ENCODE measurements around the gene DESI1. TPM values are rescaled to one million over a fixed set of nuclear protein-coding genes. Genes with fewer than 3 reads are reported as not detected.

DESI1 gene
- total and polyA plus RNA-seq, 8 donors: 21.8 to 42.9 (median 27.1) TPM

- H3K4me3 ChIP-seq: no peak overlapping the region
- intact Hi-C loops (cut with DNase I): no loop called here
- DNase-seq (no peak), ATAC-seq (no peak)
- H3K36me3 ChIP-seq: peaks cover 0 to 60% of the 10 kb centered on the region in 2 donors
- H3K27me3 ChIP-seq: no peaks in the 10 kb centered on the region
- TF ChIP-seq, protein P1, sequence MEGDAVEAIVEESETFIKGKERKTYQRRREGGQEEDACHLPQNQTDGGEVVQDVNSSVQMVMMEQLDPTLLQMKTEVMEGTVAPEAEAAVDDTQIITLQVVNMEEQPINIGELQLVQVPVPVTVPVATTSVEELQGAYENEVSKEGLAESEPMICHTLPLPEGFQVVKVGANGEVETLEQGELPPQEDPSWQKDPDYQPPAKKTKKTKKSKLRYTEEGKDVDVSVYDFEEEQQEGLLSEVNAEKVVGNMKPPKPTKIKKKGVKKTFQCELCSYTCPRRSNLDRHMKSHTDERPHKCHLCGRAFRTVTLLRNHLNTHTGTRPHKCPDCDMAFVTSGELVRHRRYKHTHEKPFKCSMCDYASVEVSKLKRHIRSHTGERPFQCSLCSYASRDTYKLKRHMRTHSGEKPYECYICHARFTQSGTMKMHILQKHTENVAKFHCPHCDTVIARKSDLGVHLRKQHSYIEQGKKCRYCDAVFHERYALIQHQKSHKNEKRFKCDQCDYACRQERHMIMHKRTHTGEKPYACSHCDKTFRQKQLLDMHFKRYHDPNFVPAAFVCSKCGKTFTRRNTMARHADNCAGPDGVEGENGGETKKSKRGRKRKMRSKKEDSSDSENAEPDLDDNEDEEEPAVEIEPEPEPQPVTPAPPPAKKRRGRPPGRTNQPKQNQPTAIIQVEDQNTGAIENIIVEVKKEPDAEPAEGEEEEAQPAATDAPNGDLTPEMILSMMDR (IDR thresholded peaks at IDR 0.05): no peak
- no peak overlapping the region for H3K27ac ChIP-seq
- H3K4me1 ChIP-seq: no peaks in the 10 kb centered on the region
- H3K9me3 ChIP-seq: no peaks in the 10 kb centered on the region
These were observed 12.5 kb downstream of the DESI1 start for GRCh38 chr22:41608386-41608785.

GRCh38 chr22:41603873-41604332, 16.9 kb downstream of the DESI1 start:
- Histone ChIP-seq H3K36me3 (peaks cover 0 to 86% of the 10 kb centered on the region in 2 donors), H3K4me1 (no peaks in the 10 kb centered on the region), H3K9me3 (no peaks in the 10 kb centered on the region), H3K4me3 (no peak overlapping the region), H3K27me3 (no peaks in the 10 kb centered on the region), H3K27ac (no peak overlapping the region)
- intact Hi-C loops (cut with DNase I): no loop called here
- ATAC-seq: no peak
- TF ChIP-seq, protein P1 (IDR thresholded peaks at IDR 0.05): no peak
- no peak for DNase-seq

- DNase-seq (peak in 1 of 4 donors; percentile 53), ATAC-seq (no peak)
- Histone ChIP-seq H3K27ac (no peak overlapping the region), H3K27me3 (no peaks in the 10 kb centered on the region), H3K9me3 (no peaks in the 10 kb centered on the region), H3K4me1 (no peaks in the 10 kb centered on the region), H3K4me3 (no peak overlapping the region), H3K36me3 (peaks cover 0 to 62% of the 10 kb centered on the region in 2 donors)
- TF ChIP-seq, protein P1 (IDR thresholded peaks at IDR 0.05): no peak
- intact Hi-C loops (cut with DNase I): no loop called here
These were observed 19.9 kb downstream of the DESI1 start for GRCh38 chr22:41600976-41601375.

DNA sequence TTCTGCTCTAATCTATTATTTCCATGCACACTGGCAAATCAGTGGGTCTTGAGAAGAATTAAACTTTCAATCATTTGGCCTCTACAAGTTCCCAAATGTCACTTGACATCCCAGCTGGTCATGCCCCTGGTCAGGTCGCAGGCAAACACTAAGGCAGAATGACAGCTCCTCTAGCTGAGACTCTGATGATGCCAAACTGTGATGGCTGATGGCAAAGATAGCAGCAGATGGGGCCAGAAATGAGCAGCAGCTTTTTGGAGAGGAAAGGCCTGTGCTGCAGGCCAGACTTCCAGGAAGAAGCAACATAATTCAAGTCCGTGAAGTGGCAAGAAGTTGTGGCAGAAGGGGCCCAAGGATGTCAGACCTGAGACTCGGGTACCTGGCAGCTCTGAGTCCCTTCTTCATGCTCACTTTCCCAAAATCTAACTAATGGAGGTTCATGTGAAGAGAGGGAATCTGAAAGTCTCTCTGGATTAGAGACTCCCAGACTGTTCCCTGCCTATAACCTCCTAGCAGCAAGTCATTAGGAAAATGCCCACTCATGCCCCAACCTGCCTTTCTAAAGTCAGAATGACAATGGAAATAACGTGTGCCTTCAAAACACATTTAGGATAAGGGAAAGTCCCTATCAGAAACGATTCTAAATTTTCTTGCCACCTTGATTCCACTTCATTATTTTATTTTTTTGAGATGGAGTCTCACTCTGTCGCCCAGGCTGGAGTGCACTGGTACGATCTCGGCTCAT, 21.8 kb downstream of the DESI1 start:
- Histone ChIP-seq H3K9me3 (no peaks in the 10 kb centered on the region), H3K4me3 (no peak overlapping the region), H3K36me3 (peaks cover 0 to 43% of the 10 kb centered on the region in 2 donors), H3K27me3 (no peaks in the 10 kb centered on the region), H3K4me1 (no peaks in the 10 kb centered on the region), H3K27ac (no peak overlapping the region)
- TF ChIP-seq, protein P1 (IDR thresholded peaks at IDR 0.05): no peak
- intact Hi-C loops (cut with DNase I): no loop called here
- DNase-seq (no peak), ATAC-seq (no peak)

- Histone ChIP-seq H3K4me1 (no peaks in the 10 kb centered on the region), H3K9me3 (no peaks in the 10 kb centered on the region), H3K27ac (no peak overlapping the region), H3K36me3 (peaks cover 0 to 34% of the 10 kb centered on the region in 2 donors), H3K27me3 (no peaks in the 10 kb centered on the region), H3K4me3 (no peak overlapping the region)
- ATAC-seq (peak; percentile 19), DNase-seq (no peak)
- intact Hi-C loops (cut with DNase I): no loop called here
- TF ChIP-seq, protein P1 (IDR thresholded peaks at IDR 0.05): no peak
These were observed 22.8 kb downstream of the DESI1 start for GRCh38 chr22:41598081-41598480.
